ENCODE results near the gene PARP9.

GRCh38 chr3:122520861-122521260, 43.2 kb downstream of the PARP9 start:
- TF ChIP-seq CTCF (conservative IDR thresholded peaks at IDR 0.05; ENCODE audit: low read length) (no peak), EZH2phosphoT487 (IDR thresholded peaks at IDR 0.05; ENCODE audit: borderline replicate concordance, low read depth, low read length) (no peak)

Measured in OCI-LY7 (cell line).